Endothelial cell of umbilical vein (primary cell): ENCODE data around the gene ANKS1A. TPM values are rescaled to one million over a fixed set of nuclear protein-coding genes. Genes with fewer than 3 reads are reported as not detected.
A peak's percentile ranks its signal among the peaks of the same experiment; 100 is the strongest.

Source experiments
- BruUV-seq: library from RNA; stranded (reverse); fragments of 400-500 nt; replicated peaks from 2 replicates; lab custom pipeline; 2021; lab: Mats Ljungman, UMichigan
- CTCF ChIA-PET: fragments of 300-600, 350-600 bp; sonication (Branson Sonifier 250); formaldehyde crosslinking; loops from one replicate; lab custom pipeline; 2021; ENCODE audit warnings: antibody characterized with exemption, inconsistent platforms; lab: Charles Lee
- POLR2A ChIA-PET: fragments of 300-600, 350-600 bp; sonication (Branson Sonifier 250); formaldehyde crosslinking; loops from one replicate; lab custom pipeline; 2021; ENCODE audit warnings: antibody characterized with exemption, inconsistent platforms; lab: Charles Lee
- DNase-seq: peaks from one replicate; pipeline ENCODE4 v3.0.0-alpha.2; 2011; ENCODE audit warnings: low read depth, low spot score
- FAIRE-seq: peaks from 2 replicates; lab custom pipeline; 2011; peaks lifted over from hg19 to GRCh38; lab: Jason Lieb, UNC
- H2AFZ ChIP-seq: 2 replicates; pipeline ENCODE4 v1.6.0; 2012; ENCODE audit warnings: low read depth, low read length, control low read depth, inconsistent platforms
- H3K27ac ChIP-seq: 2 replicates; pipeline ENCODE4 v1.5.1; 2011; ENCODE audit warnings: low read depth, mild to moderate bottlenecking, control low read depth, low read length, moderate library complexity; ENCODE audit not compliant: insufficient read depth
- H3K27me3 ChIP-seq, 2 experiments: 2 replicates each; pipeline versions ENCODE4 v1.6.0 to v1.6.1; 2011; ENCODE audit warnings: low read length in 2 of 2, mixed read lengths in 1 of 2; ENCODE audit not compliant: control insufficient read depth in 2 of 2, insufficient read depth in 2 of 2
- H3K36me3 ChIP-seq, 2 experiments: 2 replicates in 1 of 2; 3 replicates in 1 of 2; pipeline ENCODE4 v1.5.1; 2011; ENCODE audit warnings: low read length in 2 of 2, mild to moderate bottlenecking in 1 of 2, moderate library complexity in 1 of 2; ENCODE audit not compliant: control insufficient read depth in 2 of 2, insufficient read depth in 2 of 2; ENCODE audit errors: extremely low read depth in 1 of 2
- H3K4me1 ChIP-seq: 3 replicates; pipeline ENCODE4 v1.5.1; 2011; ENCODE audit warnings: mild to moderate bottlenecking, low read length; ENCODE audit not compliant: control insufficient read depth, insufficient read depth; ENCODE audit errors: extremely low read depth
- H3K4me2 ChIP-seq: 2 replicates; pipeline ENCODE4 v1.6.1; 2011; ENCODE audit warnings: low read length, control low read depth, mixed read lengths; ENCODE audit not compliant: insufficient read depth
- H3K4me3 ChIP-seq, 3 experiments: fragments of 200-600 bp in 1 of 3; sonication (generic), shearing (Covaris generic) in 1 of 3; replicated peaks in 1 of 3; 2 replicates each; pipeline ENCODE4 v1.5.1; 2011 to 2016; ENCODE audit warnings: control low read depth in 3 of 3, low read length in 3 of 3, mild to moderate bottlenecking in 2 of 3, inconsistent platforms in 1 of 3, low read depth in 1 of 3, moderate library complexity in 1 of 3; ENCODE audit not compliant: insufficient read depth in 1 of 3
- H3K79me2 ChIP-seq: 2 replicates; pipeline ENCODE4 v1.6.0; 2012; ENCODE audit warnings: low read length, inconsistent platforms; ENCODE audit not compliant: control insufficient read depth, insufficient read depth
- H3K9ac ChIP-seq: replicated peaks from 2 replicates; pipeline ENCODE3; 2011; ENCODE audit warnings: low read length, control low read depth; ENCODE audit not compliant: insufficient read depth; ENCODE audit errors: extremely low read depth
- H3K9me1 ChIP-seq: replicated peaks from 3 replicates; pipeline ENCODE4 v1.6.0; 2011; ENCODE audit warnings: mild to moderate bottlenecking, low read length; ENCODE audit not compliant: control insufficient read depth, insufficient read depth; ENCODE audit errors: extremely low read depth
- H3K9me3 ChIP-seq: replicated peaks from 2 replicates; pipeline ENCODE4 v1.5.1; 2012; ENCODE audit warnings: low read length, inconsistent platforms; ENCODE audit not compliant: control insufficient read depth, insufficient read depth
- H4K20me1 ChIP-seq: replicated peaks from 2 replicates; pipeline ENCODE3; 2011; ENCODE audit warnings: mild to moderate bottlenecking, low read length; ENCODE audit not compliant: control insufficient read depth, insufficient read depth; ENCODE audit errors: extremely low read depth
- CTCF ChIP-seq, 2 donors: IDR thresholded peaks; 1 replicate in 1 of 2; 2 replicates in 1 of 2; pipeline ENCODE4 v1.5.1; 2011; ENCODE audit warnings: low read length in 2 of 2, mild to moderate bottlenecking in 2 of 2, moderate library complexity in 2 of 2, control low read depth in 1 of 2, inconsistent platforms in 1 of 2, low read depth in 1 of 2; ENCODE audit not compliant: insufficient read depth in 1 of 2; ENCODE audit errors: extremely low read depth in 1 of 2
- FOS ChIP-seq: IDR thresholded peaks from 2 replicates; pipeline ENCODE4 v1.6.1; 2011; ENCODE audit warnings: mild to moderate bottlenecking, low read length, moderate library complexity, borderline replicate concordance; ENCODE audit not compliant: insufficient read depth
- JUN ChIP-seq: IDR thresholded peaks from 2 replicates; pipeline ENCODE4 v1.6.1; 2011; ENCODE audit warnings: borderline replicate concordance, low read depth; ENCODE audit not compliant: insufficient read length, insufficient read depth
- POLR2A ChIP-seq: IDR thresholded peaks from 2 replicates; pipeline ENCODE4 v1.6.1; 2012; ENCODE audit warnings: low read depth, mild to moderate bottlenecking, control low read depth, low read length
- POLR2AphosphoS5 ChIP-seq: IDR thresholded peaks from 2 replicates; pipeline ENCODE4 v1.6.1; 2012; ENCODE audit warnings: low read depth, mild to moderate bottlenecking, control low read depth, low read length, moderate library complexity; ENCODE audit not compliant: insufficient read depth
- dilution Hi-C: fragments of 300-500 bp; cut with MboI; formaldehyde crosslinking; loops from one replicate; pipeline ENCODE4 v1.15.0; 2019; ENCODE audit warnings: low sequenced_read_pairs; ENCODE audit not compliant: extremely low pct_ligation_motif_present
- intact Hi-C: fragments of 100-400 bp; cut with micrococcal nuclease; formaldehyde crosslinking; loops from one replicate; pipeline ENCODE4 v1.10.0; 2022
- polyA plus RNA-seq, 4 experiments: library from polyadenylated mRNA; depleted of rRNA in 3 of 4; stranded (reverse) in 3 of 4; unstranded in 1 of 4; fragments of >200 nt; gene quantifications; 2 replicates each; pipeline versions ENCODE4 v1.2.1 to v1.2.3, GENCODE V29; 2011 to 2012; ENCODE audit warnings: missing spikeins in 1 of 4
- total RNA-seq: library from RNA; stranded (reverse); gene quantifications from 2 replicates; pipeline ENCODE4 v1.2.3, GENCODE V29; 2021

The ANKS1A gene
- total and polyA plus RNA-seq, 2 donors (not counting 3 experiments of a cell fraction or from before 2014, with no cell fraction given) = 8.9 to 26.1 TPM

GRCh38 chr6:35016502-35017321 lies 127.7 kb downstream of the ANKS1A start:
- no peaks in the 10 kb centered on the region for H3K27me3 ChIP-seq
- no peaks in the 10 kb centered on the region for H3K9me3 ChIP-seq
- TF ChIP-seq POLR2A (peak; percentile 74), JUN (no peak), POLR2AphosphoS5 (peak; percentile 41)
- H3K27ac ChIP-seq = peak overlapping the region; percentile 84
- no peaks in the 10 kb centered on the region for H3K36me3 ChIP-seq
- H3K4me3 ChIP-seq = peak overlapping the region in 2 of 3 experiments; percentile 33 to 36
- POLR2A ChIA-PET = interaction anchor here (0.8 to 1.0 kb wide), 2 partner anchors 10 to 28 kb away, joined by 3 to 7 read pairs; no protein-coding TSS in a partner anchor
- peak overlapping the region; percentile 70 for H3K4me2 ChIP-seq
- no peaks in the 10 kb centered on the region for H3K9me1 ChIP-seq
- no peaks in the 10 kb centered on the region for H3K79me2 ChIP-seq
- DNase-seq (peak; percentile 92), FAIRE-seq (peak; percentile 93)
- peak overlapping the region; percentile 72 for H3K9ac ChIP-seq
- no TSS peak for BruUV-seq
- CTCF ChIA-PET = interaction anchor here (0.7 to 2.9 kb wide), 10 partner anchors 10 to 123 kb away, joined by 3 to 20 read pairs (median 8); no protein-coding TSS in a partner anchor
- peak overlapping the region; percentile 45 for H2AFZ ChIP-seq
- peaks cover 61% of the 10 kb centered on the region for H3K4me1 ChIP-seq
- dilution Hi-C loops = no loop called here
- intact Hi-C loops = loop anchor here (1.0 kb wide), 2 partner anchors 10 to 28 kb away; no protein-coding TSS in a partner anchor
- H4K20me1 ChIP-seq = no peaks in the 10 kb centered on the region

DNA sequence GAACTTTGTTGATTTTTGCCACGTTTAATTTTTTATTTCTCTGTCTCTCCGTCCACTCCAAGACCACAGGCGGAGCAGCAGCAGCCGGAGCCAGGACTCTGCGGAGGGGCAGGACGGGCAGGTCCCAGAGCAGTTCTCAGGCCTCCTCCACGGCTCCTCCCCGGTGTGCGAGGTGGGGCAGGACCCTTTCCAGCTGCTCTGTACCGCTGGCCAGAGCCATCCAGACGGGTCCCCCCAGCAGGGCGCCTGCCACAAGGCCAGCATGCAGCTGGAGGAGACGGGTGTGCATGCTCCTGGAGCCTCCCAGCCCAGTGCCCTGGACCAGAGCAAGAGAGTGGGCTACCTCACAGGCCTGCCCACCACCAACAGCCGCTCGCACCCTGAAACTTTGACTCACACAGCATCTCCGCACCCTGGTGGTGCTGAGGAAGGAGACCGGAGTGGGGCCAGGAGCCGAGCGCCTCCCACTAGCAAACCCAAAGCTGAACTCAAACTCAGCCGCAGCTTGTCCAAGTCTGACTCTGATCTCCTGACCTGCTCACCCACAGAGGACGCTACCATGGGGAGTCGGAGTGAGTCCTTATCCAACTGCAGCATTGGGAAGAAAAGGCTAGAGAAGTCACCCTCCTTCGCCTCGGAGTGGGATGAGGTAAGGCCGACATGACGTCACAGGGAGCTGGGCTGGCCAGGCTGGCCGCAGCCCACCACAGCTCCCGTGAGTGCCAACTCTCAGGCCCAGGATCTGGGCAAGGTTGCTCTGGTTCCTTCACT lies 128.5 kb downstream of the ANKS1A start:
- H3K9ac ChIP-seq = peak overlapping the region; percentile 72
- DNase-seq = peak; percentile 69

More for the DNA sequence above, 128.5 kb downstream of the ANKS1A start:
- POLR2A ChIA-PET = interaction anchor here (1.4 kb wide), 1 partner anchor 9 kb away, joined by 4 read pairs; no protein-coding TSS in a partner anchor
- dilution Hi-C loops (no loop called here), intact Hi-C loops (loop anchor here (1.0 kb wide), 1 partner anchor 27 kb away; no protein-coding TSS in a partner anchor)
- Histone ChIP-seq H4K20me1 (no peaks in the 10 kb centered on the region), H3K9me1 (no peaks in the 10 kb centered on the region), H3K79me2 (no peaks in the 10 kb centered on the region), H3K9me3 (no peaks in the 10 kb centered on the region), H3K4me2 (peak overlapping the region; percentile 70), H3K27me3 (no peaks in the 10 kb centered on the region), H3K36me3 (no peaks in the 10 kb centered on the region), H3K4me3 (peak overlapping the region in 2 of 3 experiments; percentile 33 to 50), H3K27ac (peak overlapping the region; percentile 84), H2AFZ (peak overlapping the region; percentile 45), H3K4me1 (peaks cover 53% of the 10 kb centered on the region)
- TF ChIP-seq FOS (no peak), CTCF (IDR thresholded peaks at IDR 0.05; ENCODE audit: extremely low read depth in 1 of 2, insufficient read depth in 1 of 2, low read depth in 1 of 2, low read length in 2 of 2) (peak in 1 of 2 donors; percentile 15)
- FAIRE-seq = peak; percentile 46
- TSS peak; percentile 89 for BruUV-seq
- CTCF ChIA-PET = interaction anchor here (0.9 to 2.9 kb wide), 8 partner anchors 9 to 122 kb away, joined by 3 to 17 read pairs (median 6); no protein-coding TSS in a partner anchor
